NCI-H1417 (cell line): ENCODE data around the gene ZNF790.

Experiments
- DNase-seq, 3 experiments: peaks; one replicate each; lab custom pipeline; 2025; lab: John Stamatoyannopoulos, UW

Gene ZNF790

DNA sequence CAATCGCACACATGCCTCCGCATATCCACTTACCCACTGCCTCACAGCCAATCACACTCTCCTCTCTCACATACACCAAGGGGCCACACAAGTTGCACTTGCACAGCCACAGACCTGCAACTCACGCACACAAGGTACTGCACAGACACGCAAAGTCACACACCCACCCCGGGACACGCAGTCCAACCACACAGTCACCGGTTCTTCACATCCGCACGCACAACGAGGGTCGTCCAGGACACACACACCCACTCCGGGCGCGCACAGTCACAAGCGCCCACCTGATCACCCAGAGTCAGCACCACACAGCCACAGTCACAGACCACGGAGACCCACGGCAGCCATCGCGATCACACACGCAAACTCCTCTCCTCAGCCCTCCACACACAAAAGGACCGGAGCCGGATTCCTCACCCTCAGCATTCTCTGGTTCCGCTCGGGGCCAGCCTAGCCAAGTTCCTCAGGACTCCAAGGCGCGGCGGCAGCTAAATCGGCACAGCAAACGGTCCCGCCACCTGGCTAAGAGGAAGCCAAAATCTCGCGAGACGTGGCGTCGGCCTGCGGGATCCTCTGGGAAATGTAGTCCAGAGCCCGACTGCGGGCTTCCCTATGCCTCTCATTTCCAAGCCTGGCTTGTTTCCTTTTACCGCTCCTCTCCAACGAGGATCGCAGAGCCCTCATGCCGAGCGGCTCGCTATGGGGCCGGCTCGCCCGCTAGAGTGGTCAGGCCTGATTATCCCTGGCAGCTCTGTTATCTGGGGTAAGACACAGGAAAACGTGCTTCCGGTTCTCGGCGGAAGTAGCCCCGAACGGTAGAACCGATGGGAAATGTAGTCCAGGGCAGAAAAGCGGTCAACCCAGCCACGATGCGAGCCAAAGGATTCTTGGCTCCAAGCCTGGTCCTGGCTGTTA is 65.6 kb downstream of the ZNF790 start, which contains the start of gene ZNF850:
ZNF850 (minus strand) TSS at position 497 of the 912 bp plus-strand sequence. CDS start 10,201 bp downstream, outside the sequence.
- peak; percentile 95 to 98 (median 98) for DNase-seq

DNA sequence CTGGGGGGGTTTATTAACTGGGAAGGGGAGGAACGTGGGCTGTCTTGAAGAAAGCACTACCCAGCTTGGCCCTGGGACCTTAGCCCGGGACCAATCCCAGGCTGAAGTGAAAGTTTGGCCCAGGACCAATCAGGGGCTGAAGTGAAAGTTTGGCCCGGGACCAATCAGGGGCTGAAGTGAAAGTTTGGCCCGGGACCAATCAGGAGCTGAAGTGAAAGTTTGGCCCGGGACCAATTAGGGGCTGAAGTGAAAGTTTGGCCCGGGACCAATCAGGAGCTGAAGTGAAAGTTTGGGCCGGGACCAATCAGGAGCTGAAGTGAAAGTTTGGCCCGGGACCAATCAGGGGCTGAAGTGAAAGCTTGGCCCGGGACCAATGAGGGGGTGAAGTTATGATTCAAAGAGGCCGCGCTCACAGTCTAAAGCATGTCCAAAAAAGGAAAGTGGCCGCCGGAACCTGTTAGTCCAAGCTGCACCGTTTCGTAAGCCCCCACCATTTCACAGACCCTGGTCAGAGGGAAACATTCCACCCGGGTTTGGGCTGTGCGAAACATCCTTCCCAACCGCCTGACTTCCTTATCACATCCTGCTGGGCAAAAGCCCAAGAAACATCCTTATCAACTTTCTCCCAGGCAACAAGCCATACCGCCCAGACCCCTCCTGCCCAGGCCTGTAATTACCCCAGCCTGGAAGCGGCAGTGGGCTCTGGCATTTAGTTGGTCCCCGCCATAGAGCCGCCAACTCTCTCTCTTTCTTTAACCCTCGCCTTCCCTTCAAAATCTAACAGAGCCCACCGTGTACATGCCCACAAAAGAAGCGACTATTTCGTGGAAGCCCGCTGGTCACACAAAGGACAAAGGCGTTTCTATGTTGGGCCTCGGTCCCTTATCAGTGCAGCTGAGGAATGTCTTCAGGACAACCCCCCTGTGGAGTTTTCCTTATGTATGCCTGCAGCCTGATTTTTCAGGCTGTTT is 66.6 kb downstream of the ZNF790 start:
- peak in 2 of 3 experiments; percentile 21 to 32 for DNase-seq
